MCF 10A (cell line): ENCODE data around the gene SSMEM1. TPM values are rescaled to one million over a fixed set of nuclear protein-coding genes. Genes with fewer than 3 reads are reported as not detected.
"Not testable (repeated sequence)": the region's sequence is repeated elsewhere in the genome, so short reads cannot be mapped to it uniquely, and the experiment has no call there.

Experiments
- BruUV-seq: library from RNA; stranded (reverse); fragments of 400-500 nt; replicated peaks from 2 replicates; lab custom pipeline; 2021; lab: Mats Ljungman, UMichigan
- CTCF ChIA-PET: fragments of 300-600 bp; sonication (Branson Sonifier 250); formaldehyde crosslinking; extraction: SDS; loops from one replicate; lab custom pipeline; 2021; ENCODE audit warnings: antibody characterized with exemption, inconsistent platforms; lab: Yijun Ruan, JAX
- POLR2A ChIA-PET: fragments of 300-600, 350-650 bp; sonication (Branson Sonifier 250); formaldehyde crosslinking; extraction: SDS; loops from one replicate; lab custom pipeline; 2020; ENCODE audit warnings: antibody characterized with exemption, inconsistent platforms; lab: Yijun Ruan, JAX
- DNase-seq: peaks from one replicate; pipeline ENCODE4 v3.0.0-alpha.2; 2018; ENCODE audit not compliant: unreplicated experiment
- H3K27ac Mint-ChIP-seq: one replicate; pipeline ENCODE4 v1.8.0; 2022; ENCODE audit warnings: mild to moderate bottlenecking, low read depth, mixed read lengths; ENCODE audit not compliant: unreplicated experiment
- H3K27me3 Mint-ChIP-seq: one replicate; pipeline ENCODE4 v1.8.0; 2022; ENCODE audit warnings: mixed read lengths; ENCODE audit not compliant: insufficient read depth, unreplicated experiment
- H3K36me3 Mint-ChIP-seq: one replicate; pipeline ENCODE4 v1.8.0; 2022; ENCODE audit warnings: mild to moderate bottlenecking, moderate library complexity, mixed read lengths; ENCODE audit not compliant: insufficient read depth, unreplicated experiment
- H3K4me1 Mint-ChIP-seq: one replicate; pipeline ENCODE4 v1.8.0; 2022; ENCODE audit warnings: mixed read lengths; ENCODE audit not compliant: insufficient read depth, unreplicated experiment
- H3K4me3 Mint-ChIP-seq: one replicate; pipeline ENCODE4 v1.8.0; 2022; ENCODE audit warnings: mild to moderate bottlenecking, moderate library complexity, mixed read lengths; ENCODE audit not compliant: unreplicated experiment
- H3K9me3 Mint-ChIP-seq: one replicate; pipeline ENCODE4 v1.8.0; 2022; ENCODE audit warnings: mixed read lengths; ENCODE audit not compliant: unreplicated experiment
- intact Hi-C: fragments of 100-400 bp; cut with micrococcal nuclease; formaldehyde crosslinking; loops from 2 replicates; pipeline ENCODE4 v1.14.1; 2022
- total RNA-seq: library from RNA; stranded (reverse); gene quantifications from 2 replicates; pipeline ENCODE4 v1.2.3, GENCODE V29; 2022
- TF ChIP-seq, protein P1 (sequence below): fragments of 200-600 bp; IDR thresholded peaks from one replicate; pipeline ENCODE4 v1.8.0; 2022; ENCODE audit warnings: antibody characterized with exemption, mild to moderate bottlenecking; ENCODE audit not compliant: unreplicated experiment

Gene SSMEM1
- total RNA-seq, 1 experiment from 2014 or later: not detected

DNA sequence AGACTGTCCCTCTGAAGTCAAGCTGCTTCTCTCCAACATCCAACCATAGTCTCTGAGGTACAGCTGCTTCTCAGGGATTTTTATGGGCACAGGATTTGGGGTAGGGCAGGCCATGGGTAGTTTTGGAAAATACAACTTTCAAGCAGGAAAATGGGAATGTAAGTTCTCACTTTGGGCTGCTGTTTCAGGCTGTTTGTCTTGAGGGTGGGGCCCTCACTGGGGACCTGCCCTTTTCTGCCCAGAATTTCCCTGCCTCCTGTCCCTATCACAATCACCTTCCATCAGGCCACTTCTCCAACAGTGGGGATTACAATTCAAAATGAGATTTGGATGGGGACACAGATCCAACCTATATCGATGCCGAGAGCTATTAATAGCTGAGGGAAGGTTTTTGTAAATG, 24.5 kb downstream of the SSMEM1 start:
- Mint-ChIP-seq H3K36me3 (no peaks in the 10 kb centered on the region), H3K27me3 (no peaks in the 10 kb centered on the region), H3K4me3 (no peak overlapping the region), H3K4me1 (no peaks in the 10 kb centered on the region), H3K27ac (no peak overlapping the region), H3K9me3 (no peaks in the 10 kb centered on the region)
- TF ChIP-seq, protein P1, sequence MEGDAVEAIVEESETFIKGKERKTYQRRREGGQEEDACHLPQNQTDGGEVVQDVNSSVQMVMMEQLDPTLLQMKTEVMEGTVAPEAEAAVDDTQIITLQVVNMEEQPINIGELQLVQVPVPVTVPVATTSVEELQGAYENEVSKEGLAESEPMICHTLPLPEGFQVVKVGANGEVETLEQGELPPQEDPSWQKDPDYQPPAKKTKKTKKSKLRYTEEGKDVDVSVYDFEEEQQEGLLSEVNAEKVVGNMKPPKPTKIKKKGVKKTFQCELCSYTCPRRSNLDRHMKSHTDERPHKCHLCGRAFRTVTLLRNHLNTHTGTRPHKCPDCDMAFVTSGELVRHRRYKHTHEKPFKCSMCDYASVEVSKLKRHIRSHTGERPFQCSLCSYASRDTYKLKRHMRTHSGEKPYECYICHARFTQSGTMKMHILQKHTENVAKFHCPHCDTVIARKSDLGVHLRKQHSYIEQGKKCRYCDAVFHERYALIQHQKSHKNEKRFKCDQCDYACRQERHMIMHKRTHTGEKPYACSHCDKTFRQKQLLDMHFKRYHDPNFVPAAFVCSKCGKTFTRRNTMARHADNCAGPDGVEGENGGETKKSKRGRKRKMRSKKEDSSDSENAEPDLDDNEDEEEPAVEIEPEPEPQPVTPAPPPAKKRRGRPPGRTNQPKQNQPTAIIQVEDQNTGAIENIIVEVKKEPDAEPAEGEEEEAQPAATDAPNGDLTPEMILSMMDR: no peak
- intact Hi-C loops: no loop called here
- CTCF ChIA-PET: interaction anchor here (0.8 to 0.9 kb wide), 2 partner anchors 10 to 526 kb away, joined by 3 read pairs; no protein-coding TSS in a partner anchor
- BruUV-seq: no TSS peak
- POLR2A ChIA-PET: interaction anchor here (0.6 kb wide), 1 partner anchor 12 kb away, joined by 3 read pairs; no protein-coding TSS in a partner anchor
- no peak for DNase-seq

DNA sequence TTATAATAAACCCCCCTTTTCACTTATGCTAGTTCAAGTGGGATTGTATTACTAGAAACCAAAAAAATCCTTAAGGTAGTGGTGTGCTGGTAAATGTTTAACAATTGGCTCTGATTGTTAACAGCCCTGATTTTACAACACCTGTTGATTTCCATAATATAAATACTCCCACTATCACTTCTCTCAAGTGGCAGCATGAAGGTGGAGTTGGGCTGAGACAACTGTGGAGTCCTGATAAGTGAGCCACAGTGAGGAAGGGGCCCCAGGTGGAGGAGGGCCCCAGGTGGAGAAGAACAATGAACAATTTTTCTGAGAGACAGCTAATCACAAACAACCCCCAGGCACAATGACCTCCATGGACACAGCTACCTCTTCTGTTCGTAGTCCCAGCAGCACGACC, 26.4 kb downstream of the SSMEM1 start:
- no peak for DNase-seq
- ChIA-PET POLR2A (no interaction called here), CTCF (interaction anchor here (0.6 kb wide), 3 partner anchors 9 to 530 kb away, joined by 3 to 4 read pairs (median 3); no protein-coding TSS in a partner anchor)
- Mint-ChIP-seq H3K4me1 (no peaks in the 10 kb centered on the region), H3K36me3 (no peaks in the 10 kb centered on the region), H3K9me3 (no peaks in the 10 kb centered on the region), H3K27me3 (no peaks in the 10 kb centered on the region), H3K27ac (no peak overlapping the region), H3K4me3 (no peak overlapping the region)
- TF ChIP-seq, protein P1: no peak
- no TSS peak for BruUV-seq
- intact Hi-C loops: no loop called here

DNA sequence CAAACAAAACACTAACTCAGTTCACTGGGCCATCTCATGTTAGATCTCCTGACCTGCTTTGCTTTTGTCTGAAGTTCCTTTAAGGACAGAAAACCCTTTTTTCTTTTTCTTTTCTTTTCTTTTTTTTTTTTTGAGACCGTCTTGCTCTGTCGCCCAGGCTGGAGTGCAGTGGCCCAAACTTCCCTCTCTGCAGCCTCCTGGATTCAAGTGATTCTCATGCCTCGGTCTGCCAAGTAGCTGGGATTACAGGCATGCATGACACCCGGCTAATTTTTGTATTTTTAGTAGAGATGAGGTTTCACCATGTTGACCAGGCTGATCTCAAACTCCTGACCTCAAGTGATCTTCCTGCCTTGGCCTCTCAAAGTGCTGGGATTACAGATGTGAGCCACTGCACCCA, 28.7 kb downstream of the SSMEM1 start:
- DNase-seq, H3K9me3 Mint-ChIP-seq, intact Hi-C loops, H3K4me1 Mint-ChIP-seq, H3K27me3 Mint-ChIP-seq, H3K4me3 Mint-ChIP-seq, H3K36me3 Mint-ChIP-seq, BruUV-seq, H3K27ac Mint-ChIP-seq: not testable (repeated sequence)
- ChIA-PET CTCF (interaction anchor here (0.6 to 1.0 kb wide), 3 partner anchors 164 to 1385 kb away, joined by 3 to 4 read pairs (median 3); no protein-coding TSS in a partner anchor), POLR2A (interaction anchor here (1.0 kb wide), 1 partner anchor 32 kb away, joined by 3 read pairs; the partner anchor contains the start of gene TMEM209)

DNA sequence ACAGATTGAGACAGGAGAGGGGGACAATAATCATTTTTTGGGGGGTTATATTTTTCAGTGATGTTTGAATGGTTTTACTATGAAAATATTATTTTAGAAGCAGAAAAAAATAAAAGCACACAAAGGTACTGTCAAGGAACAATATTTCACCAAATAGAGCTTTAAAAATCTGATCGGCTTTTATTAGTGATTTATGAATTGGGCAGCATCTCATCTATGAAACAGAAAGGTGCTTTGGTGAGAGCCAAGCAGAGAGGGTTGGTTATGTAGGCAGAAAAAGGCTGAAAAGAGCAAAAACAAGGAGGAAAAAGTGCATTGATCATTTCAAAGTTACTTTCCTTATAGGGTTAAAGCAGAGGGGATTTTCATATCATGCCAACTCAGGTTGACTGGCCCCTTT, 32.6 kb downstream of the SSMEM1 start:
- no peak for DNase-seq
- H3K36me3 Mint-ChIP-seq: no peaks in the 10 kb centered on the region
- BruUV-seq: no TSS peak
- ChIA-PET CTCF (interaction anchor here (0.5 to 1.4 kb wide), 2 partner anchors 168 to 1542 kb away, joined by 3 to 4 read pairs; no protein-coding TSS in a partner anchor), POLR2A (no interaction called here)
- H3K4me3 Mint-ChIP-seq: no peak overlapping the region
- no peaks in the 10 kb centered on the region for H3K27me3 Mint-ChIP-seq
- TF ChIP-seq, protein P1: no peak
- no peaks in the 10 kb centered on the region for H3K9me3 Mint-ChIP-seq
- intact Hi-C loops: loop anchor here (5.0 kb wide), 1 partner anchor 117 kb away; no protein-coding TSS in a partner anchor
- H3K4me1 Mint-ChIP-seq: peaks cover 12% of the 10 kb centered on the region
- no peak overlapping the region for H3K27ac Mint-ChIP-seq
